HCT116 (cell line): ENCODE measurements around the gene HOXA2. TPM values are rescaled to one million over a fixed set of nuclear protein-coding genes. Genes with fewer than 3 reads are reported as not detected.

Experiments used
- ATAC-seq: fragments of 200-7000 bp; cut with Tn5 transposase; 2 replicates; pipeline ENCODE4 v1.9.1; 2020; ENCODE audit warnings: mild to moderate bottlenecking, moderate library complexity
- BruUV-seq: library from RNA; stranded (reverse); fragments of 400-500 nt; replicated peaks from 2 replicates; lab custom pipeline; 2021; lab: Mats Ljungman, UMichigan
- CTCF ChIA-PET: fragments of 300-600 bp; sonication (Branson Sonifier 250); formaldehyde crosslinking; loops from one replicate; lab custom pipeline; 2021; ENCODE audit warnings: antibody characterized with exemption; lab: Charles Lee
- POLR2A ChIA-PET: fragments of 300-600, 350-600 bp; sonication (Branson Sonifier 250); formaldehyde crosslinking; loops from one replicate; lab custom pipeline; 2021; ENCODE audit warnings: antibody characterized with exemption; lab: Charles Lee
- RAD21 ChIA-PET, 2 experiments: fragments of 300-600 bp; sonication (Branson Sonifier 250); formaldehyde crosslinking; loops; one replicate each; lab custom pipeline; 2023; ENCODE audit warnings: low total read pairs in 2 of 2; ENCODE audit not compliant: uncharacterized antibody in 2 of 2, unreplicated experiment in 2 of 2, low non-redundant PET in 1 of 2; lab: Charles Lee
- DNase-seq: peaks from one replicate; pipeline ENCODE4 v3.0.0-alpha.2; 2010; ENCODE audit warnings: low read depth, low spot score
- H2AFZ ChIP-seq: fragments of 200-600 bp; shearing (Covaris generic), sonication (generic); 2 replicates; pipeline ENCODE4 v1.6.1; 2017; ENCODE audit warnings: low read depth, mixed run types, mixed read lengths, antibody characterized with exemption, low read length; ENCODE audit not compliant: poor library complexity, severe bottlenecking
- H3K27ac ChIP-seq: 2 replicates; pipeline ENCODE4 v1.5.1; 2012; ENCODE audit warnings: low read depth, low read length
- H3K27me3 ChIP-seq: fragments of 200-600 bp; sonication (generic); 2 replicates; pipeline ENCODE4 v1.6.1; 2016; ENCODE audit warnings: mixed run types, low read length, mixed read lengths; ENCODE audit not compliant: insufficient read depth
- H3K36me3 ChIP-seq, 2 experiments: fragments of 200-500 bp in 1 of 2; fragments of 200-600 bp in 1 of 2; sonication (Bioruptor generic) in 1 of 2; sonication (generic) in 1 of 2; 2 replicates each; pipeline versions ENCODE4 v1.5.1 to v1.6.1; 2014 to 2016; ENCODE audit warnings: low read length in 2 of 2, inconsistent platforms in 1 of 2, mixed read lengths in 1 of 2, mixed run types in 1 of 2; ENCODE audit not compliant: insufficient read depth in 2 of 2, control insufficient read depth in 1 of 2
- H3K4me1 ChIP-seq, 2 experiments: fragments of 200-600 bp in 1 of 2; sonication (generic) in 1 of 2; 2 replicates each; pipeline versions ENCODE4 v1.5.1 to v1.6.1; 2012 to 2017; ENCODE audit warnings: low read length in 2 of 2, inconsistent platforms in 1 of 2, mild to moderate bottlenecking in 1 of 2, mixed read lengths in 1 of 2, mixed run types in 1 of 2, moderate library complexity in 1 of 2; ENCODE audit not compliant: insufficient read depth in 2 of 2, control insufficient read depth in 1 of 2
- H3K4me2 ChIP-seq: fragments of 200-600 bp; sonication (generic); 2 replicates; pipeline ENCODE4 v1.6.1; 2017; ENCODE audit warnings: mixed run types, low read length, mixed read lengths
- H3K4me3 ChIP-seq, 2 experiments: fragments of 200-600 bp in 1 of 2; sonication (generic) in 1 of 2; replicated peaks in 1 of 2; 2 replicates each; pipeline ENCODE4 v1.5.1; 2011 to 2016; ENCODE audit warnings: low read length in 2 of 2, control low read depth in 1 of 2, low read depth in 1 of 2, mild to moderate bottlenecking in 1 of 2, mixed read lengths in 1 of 2, mixed run types in 1 of 2
- H3K79me2 ChIP-seq: fragments of 200-600 bp; sonication (generic); 2 replicates; pipeline ENCODE4 v1.6.1; 2017; ENCODE audit warnings: mild to moderate bottlenecking, mixed run types, low read length, moderate library complexity, mixed read lengths; ENCODE audit not compliant: insufficient read depth
- H3K9ac ChIP-seq: fragments of 200-600 bp; sonication (generic); 2 replicates; pipeline ENCODE4 v1.6.1; 2016; ENCODE audit warnings: low read length, mixed read lengths
- H3K9me2 ChIP-seq: fragments of 200-600 bp; sonication (generic), shearing (Covaris generic); 2 replicates; pipeline ENCODE4 v1.6.1; 2017; ENCODE audit warnings: mixed run types, mild to moderate bottlenecking, moderate library complexity; ENCODE audit not compliant: insufficient read depth
- H3K9me3 ChIP-seq, 2 experiments: fragments of 200-500 bp in 1 of 2; fragments of 200-600 bp in 1 of 2; sonication (Bioruptor generic) in 1 of 2; sonication (generic) in 1 of 2; 2 replicates each; pipeline ENCODE4 v1.6.1; 2014 to 2017; ENCODE audit warnings: low read length in 2 of 2, mixed read lengths in 2 of 2, inconsistent platforms in 1 of 2, low read depth in 1 of 2, mild to moderate bottlenecking in 1 of 2, mixed run types in 1 of 2, moderate library complexity in 1 of 2; ENCODE audit not compliant: control insufficient read depth in 1 of 2, insufficient read depth in 1 of 2
- H4K20me1 ChIP-seq: fragments of 200-600 bp; sonication (generic), shearing (Covaris generic); 2 replicates; pipeline ENCODE4 v1.6.1; 2017; ENCODE audit warnings: mixed run types, mild to moderate bottlenecking, moderate library complexity; ENCODE audit not compliant: insufficient read depth
- CBX3 ChIP-seq: IDR thresholded peaks from 2 replicates; pipeline ENCODE4 v1.6.1; 2012; ENCODE audit warnings: low read depth
- MAX ChIP-seq: IDR thresholded peaks from 2 replicates; pipeline ENCODE4 v1.6.1; 2012
- RAD21 ChIP-seq: IDR thresholded peaks from 2 replicates; pipeline ENCODE4 v1.6.1; 2012; ENCODE audit warnings: low read depth, mild to moderate bottlenecking
- SP1 ChIP-seq: IDR thresholded peaks from 2 replicates; pipeline ENCODE4 v1.6.1; 2012; ENCODE audit warnings: low read depth
- TCF7L2 ChIP-seq: IDR thresholded peaks from 2 replicates; pipeline ENCODE4 v1.7.0; 2011; ENCODE audit warnings: borderline replicate concordance, inconsistent platforms; ENCODE audit not compliant: insufficient read depth, insufficient read length; ENCODE audit errors: extremely low read depth
- YY1 ChIP-seq: IDR thresholded peaks from 2 replicates; pipeline ENCODE4 v1.6.1; 2011; ENCODE audit warnings: low read length, low read depth, moderate library complexity, mild to moderate bottlenecking; ENCODE audit not compliant: insufficient replicate concordance; ENCODE audit errors: extremely low read depth
- ZFX ChIP-seq: fragments of 450-650 bp; IDR thresholded peaks from 2 replicates; pipeline ENCODE4 v1.6.1; 2017
- ZNF274 ChIP-seq: fragments of 200-500 bp; sonication (Bioruptor generic); IDR thresholded peaks from 2 replicates; pipeline ENCODE4 v1.6.1; 2014; ENCODE audit warnings: mild to moderate bottlenecking, low read depth, low read length, inconsistent platforms
- intact Hi-C: fragments of 100-400 bp; cut with micrococcal nuclease; formaldehyde crosslinking; loops from 2 replicates; pipeline ENCODE4 v1.10.0; 2022
- total RNA-seq: library from RNA; stranded (reverse); gene quantifications from one replicate; pipeline ENCODE4 v1.2.1, GENCODE V29; 2021; ENCODE audit not compliant: unreplicated experiment
- TF ChIP-seq, protein P1 (sequence below): IDR thresholded peaks from 2 replicates; pipeline ENCODE4 v1.6.1; 2012

HOXA2 gene
- total RNA-seq, 1 experiment from 2014 or later, result 0.57 TPM

- peaks cover 59 to 84% of the 10 kb centered on the region in 2 experiments for H3K4me1 ChIP-seq
- H3K9ac ChIP-seq, result peak overlapping the region; percentile 72
Measured at GRCh38 chr7:27116031-27116961, 13.8 kb upstream of the HOXA2 start.

More at GRCh38 chr7:27116031-27116961, 13.8 kb upstream of the HOXA2 start:
- H3K4me2 ChIP-seq, result peak overlapping the region; percentile 92
- ATAC-seq, result no peak
- H3K27me3 ChIP-seq, result peaks cover 10% of the 10 kb centered on the region; the same call in 1 of the 2 replicates
- H3K9me3 ChIP-seq, result no peaks in the 10 kb centered on the region
- peak overlapping the region; percentile 47 to 60; a peak in 2 of 4 replicates for H3K4me3 ChIP-seq
- RAD21 ChIA-PET, result interaction anchor here in 1 of 2 experiments (1.2 kb wide), 1 partner anchor 45 kb away, joined by 4 read pairs; no protein-coding TSS in a partner anchor
- DNase-seq, result no peak
- H4K20me1 ChIP-seq, result no peaks in the 10 kb centered on the region
- TSS peak; percentile 36 for BruUV-seq
- H3K36me3 ChIP-seq, result no peaks in the 10 kb centered on the region
- H3K27ac ChIP-seq, result peak overlapping the region; percentile 87; the same call in 1 of the 2 replicates
- CTCF ChIA-PET, result no interaction called here
- TF ChIP-seq ZFX, result no peak
- no peak for TF ChIP-seq TCF7L2
- TF ChIP-seq SP1, result no peak
- no peak for TF ChIP-seq RAD21
- no peak for TF ChIP-seq CBX3
- TF ChIP-seq, protein P1, sequence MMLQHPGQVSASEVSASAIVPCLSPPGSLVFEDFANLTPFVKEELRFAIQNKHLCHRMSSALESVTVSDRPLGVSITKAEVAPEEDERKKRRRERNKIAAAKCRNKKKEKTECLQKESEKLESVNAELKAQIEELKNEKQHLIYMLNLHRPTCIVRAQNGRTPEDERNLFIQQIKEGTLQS, result no peak
- no peak for TF ChIP-seq ZNF274
- TF ChIP-seq MAX, result no peak
- no peak for TF ChIP-seq YY1
- H2AFZ ChIP-seq, result no peak overlapping the region
- POLR2A ChIA-PET, result interaction anchor here (1.2 to 2.1 kb wide), 2 partner anchors 12 to 20 kb away, joined by 4 to 8 read pairs; partner anchors contain the start of gene HOXA1
- no peaks in the 10 kb centered on the region for H3K9me2 ChIP-seq
- H3K79me2 ChIP-seq, result peaks cover 20% of the 10 kb centered on the region
- intact Hi-C loops, result no loop called here
